ENCODE measurements around the gene YIPF5. TPM values are rescaled to one million over a fixed set of nuclear protein-coding genes. Genes with fewer than 3 reads are reported as not detected.

Gene YIPF5
- total RNA-seq, 1 donor: 125 TPM

GRCh38 chr5:144125163-144125726, 45.2 kb downstream of the YIPF5 start:
- no peak overlapping the region for H3K4me3 ChIP-seq (ENCODE audit: low read depth, low read length)
- DNase-seq (ENCODE audit: low read depth): peak; percentile 41
- TF ChIP-seq CTCF (IDR thresholded peaks at IDR 0.05; ENCODE audit: insufficient read depth, low read length): no peak

- DNase-seq (ENCODE audit: low read depth): no peak
- no peak for TF ChIP-seq CTCF (IDR thresholded peaks at IDR 0.05; ENCODE audit: insufficient read depth, low read length)
- H3K4me3 ChIP-seq (ENCODE audit: low read depth, low read length): no peak overlapping the region
These were observed 47.8 kb downstream of the YIPF5 start for GRCh38 chr5:144122641-144123040.

GRCh38 chr5:144122081-144122480, 48.4 kb downstream of the YIPF5 start:
- no peak for TF ChIP-seq CTCF (IDR thresholded peaks at IDR 0.05; ENCODE audit: insufficient read depth, low read length)
- peak; percentile 43 for DNase-seq (ENCODE audit: low read depth)
- H3K4me3 ChIP-seq (ENCODE audit: low read depth, low read length): no peak overlapping the region

- DNase-seq (ENCODE audit: low read depth): peak; percentile 74
- no peak for TF ChIP-seq CTCF (IDR thresholded peaks at IDR 0.05; ENCODE audit: insufficient read depth, low read length)
- no peak overlapping the region for H3K4me3 ChIP-seq (ENCODE audit: low read depth, low read length)
These were observed 48.9 kb downstream of the YIPF5 start for GRCh38 chr5:144121577-144121976.

- TF ChIP-seq CTCF (IDR thresholded peaks at IDR 0.05; ENCODE audit: insufficient read depth, low read length): no peak
- DNase-seq (ENCODE audit: low read depth): peak; percentile 72
- H3K4me3 ChIP-seq (ENCODE audit: low read depth, low read length): no peak overlapping the region
These were observed 49.7 kb downstream of the YIPF5 start for GRCh38 chr5:144120661-144121180.

- H3K4me3 ChIP-seq (ENCODE audit: low read depth, low read length): no peak overlapping the region
- TF ChIP-seq CTCF (IDR thresholded peaks at IDR 0.05; ENCODE audit: insufficient read depth, low read length): no peak
- DNase-seq (ENCODE audit: low read depth): no peak
These were observed 53.0 kb downstream of the YIPF5 start for GRCh38 chr5:144117412-144117811.

- no peak for DNase-seq (ENCODE audit: low read depth)
- no peak for TF ChIP-seq CTCF (IDR thresholded peaks at IDR 0.05; ENCODE audit: insufficient read depth, low read length)
- no peak overlapping the region for H3K4me3 ChIP-seq (ENCODE audit: low read depth, low read length)
These were observed 55.9 kb downstream of the YIPF5 start for GRCh38 chr5:144114571-144114970.

Data from fibroblast of the aortic adventitia (primary cell).